ENCODE results near the gene ULK2.
"Not testable (repeated sequence)": the region's sequence is repeated elsewhere in the genome, so short reads cannot be mapped to it uniquely, and the experiment has no call there.

Gene ULK2

GRCh38 chr17:19883537-19884215 lies 15.9 kb upstream of the ULK2 start:
- no peak overlapping the region for H3K27ac Mint-ChIP-seq
- ATAC-seq, result peak; percentile 57
- peaks cover 7% of the 10 kb centered on the region for H3K4me1 Mint-ChIP-seq
- no peaks in the 10 kb centered on the region for H3K9me3 Mint-ChIP-seq
- H3K36me3 Mint-ChIP-seq (ENCODE audit: low read depth), result no peaks in the 10 kb centered on the region
- no peak for DNase-seq
- peaks cover 2% of the 10 kb centered on the region for H3K27me3 Mint-ChIP-seq
- H3K4me3 Mint-ChIP-seq, result no peak overlapping the region

- peaks cover 31% of the 10 kb centered on the region for H3K4me1 Mint-ChIP-seq
- ATAC-seq, result no peak
- H3K9me3 Mint-ChIP-seq, result no peaks in the 10 kb centered on the region
- no peaks in the 10 kb centered on the region for H3K27me3 Mint-ChIP-seq
- no peak overlapping the region for H3K27ac Mint-ChIP-seq
- DNase-seq, result no peak
- H3K36me3 Mint-ChIP-seq (ENCODE audit: low read depth), result no peaks in the 10 kb centered on the region
- no peak overlapping the region for H3K4me3 Mint-ChIP-seq
These were observed 12.7 kb upstream of the ULK2 start for GRCh38 chr17:19880393-19880792.

GRCh38 chr17:19877364-19877945 lies 9.7 kb upstream of the ULK2 start:
- H3K27me3 Mint-ChIP-seq, result no peaks in the 10 kb centered on the region
- peaks cover 31% of the 10 kb centered on the region for H3K4me1 Mint-ChIP-seq
- no peaks in the 10 kb centered on the region for H3K9me3 Mint-ChIP-seq
- H3K4me3 Mint-ChIP-seq, result no peak overlapping the region
- DNase-seq (no peak), ATAC-seq (no peak)
- no peak overlapping the region for H3K27ac Mint-ChIP-seq
- no peaks in the 10 kb centered on the region for H3K36me3 Mint-ChIP-seq (ENCODE audit: low read depth)

- Mint-ChIP-seq H3K27ac (no peak overlapping the region), H3K9me3 (no peaks in the 10 kb centered on the region), H3K36me3 (ENCODE audit: low read depth) (no peaks in the 10 kb centered on the region), H3K4me3 (no peak overlapping the region), H3K4me1 (peaks cover 31% of the 10 kb centered on the region), H3K27me3 (no peaks in the 10 kb centered on the region)
- DNase-seq (peak; percentile 42), ATAC-seq (peak; percentile 75)
These were observed 8.9 kb upstream of the ULK2 start for GRCh38 chr17:19876529-19877161.

- ATAC-seq, result no peak
- Mint-ChIP-seq H3K27me3 (no peaks in the 10 kb centered on the region), H3K4me1 (peaks cover 34% of the 10 kb centered on the region), H3K4me3 (no peak overlapping the region), H3K27ac (no peak overlapping the region), H3K36me3 (ENCODE audit: low read depth) (no peaks in the 10 kb centered on the region), H3K9me3 (no peaks in the 10 kb centered on the region)
- no peak for DNase-seq
These were observed 6.5 kb upstream of the ULK2 start for GRCh38 chr17:19874256-19874655.

GRCh38 chr17:19873346-19873745 lies 5.6 kb upstream of the ULK2 start:
- peak; percentile 30 for ATAC-seq
- H3K4me3 Mint-ChIP-seq, result no peak overlapping the region

GRCh38 chr17:19868079-19868395 lies 301 bp upstream of the ULK2 start:
- Mint-ChIP-seq H3K9me3 (no peaks in the 10 kb centered on the region), H3K4me3 (no peak overlapping the region), H3K4me1 (peaks cover 22% of the 10 kb centered on the region), H3K36me3 (ENCODE audit: low read depth) (no peaks in the 10 kb centered on the region), H3K27ac (no peak overlapping the region), H3K27me3 (no peaks in the 10 kb centered on the region)
- ATAC-seq, result no peak
- DNase-seq, result no peak

More at GRCh38 chr17:19873346-19873745, 5.6 kb upstream of the ULK2 start:
- peaks cover 28% of the 10 kb centered on the region for H3K4me1 Mint-ChIP-seq
- no peak for DNase-seq
- no peaks in the 10 kb centered on the region for H3K36me3 Mint-ChIP-seq (ENCODE audit: low read depth)
- no peak overlapping the region for H3K27ac Mint-ChIP-seq
- H3K27me3 Mint-ChIP-seq, result no peaks in the 10 kb centered on the region
- no peaks in the 10 kb centered on the region for H3K9me3 Mint-ChIP-seq

- Mint-ChIP-seq H3K9me3 (no peaks in the 10 kb centered on the region), H3K36me3 (ENCODE audit: low read depth) (no peaks in the 10 kb centered on the region), H3K27me3 (no peaks in the 10 kb centered on the region), H3K4me1 (peaks cover 22% of the 10 kb centered on the region), H3K27ac (no peak overlapping the region), H3K4me3 (peak overlapping the region; percentile 81)
- ATAC-seq, result peak; percentile 52
- DNase-seq, result peak; percentile 51
These were observed 732 bp downstream of the ULK2 start for GRCh38 chr17:19867079-19867328.

- Mint-ChIP-seq H3K27me3 (no peaks in the 10 kb centered on the region), H3K4me3 (no peak overlapping the region), H3K4me1 (peaks cover 20% of the 10 kb centered on the region), H3K27ac (no peak overlapping the region), H3K36me3 (ENCODE audit: low read depth) (no peaks in the 10 kb centered on the region), H3K9me3 (no peaks in the 10 kb centered on the region)
- DNase-seq (no peak), ATAC-seq (no peak)
These were observed 2.7 kb downstream of the ULK2 start for GRCh38 chr17:19865021-19865420.

GRCh38 chr17:19860647-19861177 lies 7.0 kb downstream of the ULK2 start:
- not testable (repeated sequence) for DNase-seq; H3K27ac Mint-ChIP-seq; H3K4me1 Mint-ChIP-seq; H3K9me3 Mint-ChIP-seq; H3K27me3 Mint-ChIP-seq; H3K4me3 Mint-ChIP-seq; H3K36me3 Mint-ChIP-seq (ENCODE audit: low read depth); ATAC-seq

GRCh38 chr17:19857640-19858039 lies 10.1 kb downstream of the ULK2 start:
- no peak overlapping the region for H3K4me3 Mint-ChIP-seq
- no peak for DNase-seq
- H3K36me3 Mint-ChIP-seq (ENCODE audit: low read depth), result peaks cover 4% of the 10 kb centered on the region
- H3K4me1 Mint-ChIP-seq, result no peaks in the 10 kb centered on the region
- H3K27me3 Mint-ChIP-seq, result no peaks in the 10 kb centered on the region
- no peak for ATAC-seq
- no peak overlapping the region for H3K27ac Mint-ChIP-seq
- H3K9me3 Mint-ChIP-seq, result no peaks in the 10 kb centered on the region

- no peaks in the 10 kb centered on the region for H3K27me3 Mint-ChIP-seq
- peaks cover 19% of the 10 kb centered on the region for H3K36me3 Mint-ChIP-seq (ENCODE audit: low read depth)
- DNase-seq, result no peak
- peaks cover 6% of the 10 kb centered on the region for H3K9me3 Mint-ChIP-seq
- no peak overlapping the region for H3K27ac Mint-ChIP-seq
- no peak overlapping the region for H3K4me3 Mint-ChIP-seq
- ATAC-seq, result no peak
- H3K4me1 Mint-ChIP-seq, result no peaks in the 10 kb centered on the region
These were observed 33.8 kb downstream of the ULK2 start for GRCh38 chr17:19833914-19834313.

GRCh38 chr17:19830061-19830460 lies 37.7 kb downstream of the ULK2 start:
- ATAC-seq (no peak), DNase-seq (no peak)
- Mint-ChIP-seq H3K27ac (no peak overlapping the region), H3K4me3 (no peak overlapping the region), H3K9me3 (peaks cover 6% of the 10 kb centered on the region), H3K36me3 (ENCODE audit: low read depth) (peaks cover 20% of the 10 kb centered on the region), H3K4me1 (no peaks in the 10 kb centered on the region), H3K27me3 (no peaks in the 10 kb centered on the region)

- DNase-seq (no peak), ATAC-seq (no peak)
- no peak overlapping the region for H3K27ac Mint-ChIP-seq
- peaks cover 9% of the 10 kb centered on the region for H3K36me3 Mint-ChIP-seq (ENCODE audit: low read depth)
- H3K4me1 Mint-ChIP-seq, result no peaks in the 10 kb centered on the region
- H3K4me3 Mint-ChIP-seq, result no peak overlapping the region
- no peaks in the 10 kb centered on the region for H3K9me3 Mint-ChIP-seq
- no peaks in the 10 kb centered on the region for H3K27me3 Mint-ChIP-seq
These were observed 55.3 kb downstream of the ULK2 start for GRCh38 chr17:19812407-19812806.

- DNase-seq (no peak), ATAC-seq (no peak)
- peaks cover 8% of the 10 kb centered on the region for H3K36me3 Mint-ChIP-seq (ENCODE audit: low read depth)
- no peak overlapping the region for H3K4me3 Mint-ChIP-seq
- H3K4me1 Mint-ChIP-seq, result peaks cover 9% of the 10 kb centered on the region
- H3K27me3 Mint-ChIP-seq, result no peaks in the 10 kb centered on the region
- H3K27ac Mint-ChIP-seq, result no peak overlapping the region
- H3K9me3 Mint-ChIP-seq, result no peaks in the 10 kb centered on the region
These were observed 62.7 kb downstream of the ULK2 start for GRCh38 chr17:19805006-19805405.

Measured in activated naive CD8-positive, alpha-beta T cell treated with anti-CD3 and anti-CD28 coated beads, Interleukin-2, amount 50 U/mL, for 24 hours (primary cell).